ENCODE measurements around the gene SCGB1D2.
"Not testable (repeated sequence)": the region's sequence is repeated elsewhere in the genome, so short reads cannot be mapped to it uniquely, and the experiment has no call there.

The SCGB1D2 gene, protein sequence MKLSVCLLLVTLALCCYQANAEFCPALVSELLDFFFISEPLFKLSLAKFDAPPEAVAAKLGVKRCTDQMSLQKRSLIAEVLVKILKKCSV

GRCh38 chr11:62242021-62242420, at the start of gene SCGB1D2:
Gene SCGB1D2, plus strand, starts transcription at chr11:62242239. Its CDS starts 69 bp downstream, at chr11:62242308.
- DNase-seq = no peak

GRCh38 chr11:62193952-62194351, 48.1 kb upstream of the SCGB1D2 start:
- no peak for DNase-seq

DNA sequence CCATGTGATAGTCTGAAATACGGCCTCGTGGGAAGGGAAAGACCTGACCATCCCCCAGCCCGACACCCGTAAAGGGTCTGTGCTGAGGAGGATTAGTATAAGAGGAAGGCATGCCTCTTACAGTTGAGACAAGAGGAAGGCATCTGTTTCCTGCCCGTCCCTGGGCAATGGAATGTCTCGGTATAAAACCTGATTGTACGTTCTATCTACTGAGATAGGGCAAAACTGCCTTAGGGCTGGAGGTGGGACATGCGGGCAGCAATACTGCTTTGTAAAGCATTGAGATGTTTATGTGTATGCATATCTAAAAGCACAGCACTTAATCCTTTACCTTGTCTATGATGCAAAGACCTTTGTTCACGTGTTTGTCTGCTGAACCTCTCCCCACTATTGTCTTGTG, 47.0 kb upstream of the SCGB1D2 start:
- DNase-seq = not testable (repeated sequence)

DNA sequence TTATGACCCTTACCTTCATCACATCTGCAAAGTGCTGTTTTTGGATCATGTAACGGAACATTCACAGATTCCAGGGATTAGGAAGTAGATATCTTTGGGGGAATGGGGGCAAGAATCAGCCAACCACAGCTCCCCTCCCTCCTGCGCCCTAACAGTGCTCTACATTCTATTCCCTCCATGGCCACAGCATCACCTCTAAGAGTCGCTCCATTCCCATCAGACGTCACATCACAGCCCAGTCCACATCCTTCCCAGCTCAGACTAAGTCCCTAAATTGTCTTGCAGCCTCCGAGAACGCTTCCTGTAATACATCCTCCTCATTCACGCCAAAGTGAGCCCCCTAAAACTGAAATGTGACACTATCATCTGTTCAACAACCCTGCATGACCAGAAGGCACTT, 46.1 kb upstream of the SCGB1D2 start:
- DNase-seq = no peak

DNA sequence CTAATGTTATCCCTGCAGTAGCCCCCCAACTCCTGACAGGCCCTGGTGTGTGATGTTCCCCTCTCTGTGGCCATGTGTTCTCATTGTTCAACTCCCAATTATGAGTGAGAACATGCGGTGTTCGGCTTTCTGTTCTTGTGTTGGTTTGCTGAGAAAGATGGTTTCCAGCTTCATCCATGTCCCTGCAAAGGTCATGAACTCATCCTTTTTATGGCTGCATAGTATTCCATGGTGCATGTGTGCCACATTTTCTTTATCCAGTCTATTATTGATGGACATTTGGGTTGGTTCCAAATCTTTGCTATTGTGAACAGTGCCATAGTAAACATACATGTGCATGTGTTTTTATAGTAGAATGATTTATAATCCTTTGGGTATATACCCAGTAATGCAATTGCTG, 44.6 kb upstream of the SCGB1D2 start:
- not testable (repeated sequence) for DNase-seq

DNA sequence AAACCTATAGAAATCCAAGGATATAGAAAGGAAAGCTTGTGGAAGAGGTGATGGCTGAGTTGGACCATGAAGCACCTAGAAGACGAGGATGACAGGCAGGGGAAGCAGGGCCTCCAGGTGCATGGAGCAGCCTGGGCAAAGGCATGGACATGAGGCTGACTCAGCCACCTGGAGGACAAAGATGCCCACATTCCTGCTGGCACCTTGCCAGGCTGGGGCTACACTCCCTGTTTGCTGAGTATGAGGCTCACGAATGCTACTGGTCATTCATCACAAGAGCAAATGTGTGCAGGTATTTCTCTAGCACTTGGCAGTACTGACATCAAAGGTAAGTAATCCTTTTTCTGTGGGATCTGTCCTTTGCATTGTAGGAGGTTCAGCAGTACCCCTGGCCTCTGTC, 40.7 kb upstream of the SCGB1D2 start:
- no peak for DNase-seq

- no peak for DNase-seq
Observed at GRCh38 chr11:62202910-62203309, 39.1 kb upstream of the SCGB1D2 start.

- no peak for DNase-seq
Observed at GRCh38 chr11:62204430-62204829, 37.6 kb upstream of the SCGB1D2 start.

DNA sequence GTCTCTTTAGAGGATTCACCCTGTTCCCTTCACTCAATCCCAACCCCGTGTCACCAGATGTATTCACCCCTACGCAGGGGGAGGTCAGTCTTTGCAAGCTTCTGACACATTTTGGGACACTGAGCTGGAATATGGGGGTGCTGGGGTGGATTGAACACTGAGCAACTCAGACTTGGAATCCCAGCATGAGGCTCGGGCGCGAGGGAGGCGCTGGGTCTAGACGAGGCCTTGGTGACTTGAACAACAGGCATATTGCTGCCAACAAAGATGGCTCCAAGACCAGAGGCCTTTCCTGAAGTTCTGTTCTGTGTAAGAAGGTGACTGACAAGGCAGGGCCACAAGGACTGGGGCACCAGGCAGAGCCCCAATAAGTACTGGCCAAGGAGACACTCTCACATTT, 36.6 kb upstream of the SCGB1D2 start:
- DNase-seq = no peak

GRCh38 chr11:62206276-62207066, 35.6 kb upstream of the SCGB1D2 start:
- DNase-seq = not testable (repeated sequence)

- DNase-seq = no peak
Observed at GRCh38 chr11:62208785-62209144, 33.3 kb upstream of the SCGB1D2 start.

DNA sequence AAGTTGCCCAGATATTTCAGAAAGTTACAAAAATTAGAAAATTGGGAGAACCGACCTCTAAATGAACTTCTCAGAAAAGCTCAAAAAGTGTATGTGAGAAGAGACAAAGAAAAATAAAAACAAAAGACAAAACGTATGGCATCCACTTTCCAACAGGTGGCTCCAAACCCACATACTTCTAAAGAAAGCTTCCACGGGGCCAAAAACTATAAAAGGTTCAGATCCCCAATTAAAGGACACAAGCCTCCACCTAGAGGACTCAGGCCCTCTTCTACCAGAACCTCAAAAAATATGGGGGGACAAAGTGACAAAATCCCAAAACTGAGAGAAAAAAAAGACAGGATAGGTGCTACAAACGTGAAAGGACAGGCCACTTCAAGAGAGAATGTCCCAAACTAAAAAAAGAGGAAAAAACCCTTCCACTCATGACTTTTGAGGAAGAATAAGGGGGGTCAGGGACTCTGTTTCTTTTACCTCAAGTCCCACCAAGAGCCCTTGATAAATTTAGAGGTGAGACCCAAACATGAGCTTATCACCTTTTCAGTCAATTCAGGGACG, 24.8 kb upstream of the SCGB1D2 start:
- no peak for DNase-seq

- no peak for DNase-seq
Observed at GRCh38 chr11:62221498-62221897, 20.5 kb upstream of the SCGB1D2 start.

DNA sequence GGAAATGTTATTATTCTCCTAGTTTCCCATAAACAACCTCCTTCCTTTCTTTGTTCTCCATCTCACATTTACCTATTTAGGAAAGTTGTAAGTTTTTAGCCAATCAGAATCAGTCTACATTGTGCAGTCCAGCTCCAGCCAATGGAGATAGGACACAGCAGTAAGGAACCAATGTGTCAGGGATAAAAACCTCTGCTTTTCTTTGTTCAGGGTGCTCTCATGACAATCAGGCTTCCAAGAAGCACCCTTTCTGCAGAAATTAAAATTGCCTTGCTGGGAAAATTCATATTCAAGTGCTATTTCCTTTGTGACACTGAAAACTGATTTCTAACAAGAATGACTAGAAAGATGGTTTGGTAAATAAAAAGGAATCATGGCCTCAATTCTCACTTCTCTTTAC, 18.9 kb upstream of the SCGB1D2 start:
- DNase-seq = no peak

DNA sequence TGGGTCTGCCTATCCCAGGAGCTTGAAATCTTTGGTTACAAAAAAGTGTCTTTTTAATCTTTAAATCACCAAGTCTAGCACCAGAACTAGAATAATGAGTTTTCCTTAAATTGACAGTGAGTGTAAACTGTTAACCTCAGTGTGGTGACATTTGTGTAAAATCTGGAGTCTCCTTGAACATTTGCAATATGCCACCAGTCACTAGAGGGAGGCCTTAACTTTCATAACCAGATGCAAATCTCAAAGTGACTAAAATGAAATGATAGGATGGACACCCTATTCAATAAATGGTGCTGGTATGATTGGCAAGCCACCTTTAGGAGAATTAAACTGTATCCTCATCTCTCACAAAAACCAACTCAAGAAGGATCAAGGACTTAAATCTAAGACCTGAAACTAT, 8.3 kb upstream of the SCGB1D2 start:
- DNase-seq = no peak

- no peak for DNase-seq
Observed at GRCh38 chr11:62236187-62236586, 5.9 kb upstream of the SCGB1D2 start.

- DNase-seq = no peak
Observed at GRCh38 chr11:62237499-62237898, 4.5 kb upstream of the SCGB1D2 start.

DNA sequence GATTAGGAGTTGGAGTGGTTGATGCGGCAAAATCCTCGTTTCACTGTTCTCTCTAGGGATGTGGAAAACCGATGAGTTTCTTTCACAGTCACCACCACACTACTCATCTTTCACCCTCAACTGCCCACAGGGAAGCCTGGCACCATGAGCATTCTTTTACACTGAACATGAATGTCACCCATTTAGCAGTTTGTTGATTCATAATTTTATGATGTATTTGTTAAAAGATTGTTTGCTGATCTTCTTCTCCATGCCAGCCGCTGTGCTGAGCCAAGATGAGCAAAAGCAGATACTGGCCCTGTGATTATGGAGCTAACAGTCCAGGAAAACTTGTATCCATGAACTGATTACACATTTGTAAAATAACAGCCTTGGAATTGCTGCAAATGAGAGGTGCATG, 3.9 kb upstream of the SCGB1D2 start:
- DNase-seq = no peak

DNA sequence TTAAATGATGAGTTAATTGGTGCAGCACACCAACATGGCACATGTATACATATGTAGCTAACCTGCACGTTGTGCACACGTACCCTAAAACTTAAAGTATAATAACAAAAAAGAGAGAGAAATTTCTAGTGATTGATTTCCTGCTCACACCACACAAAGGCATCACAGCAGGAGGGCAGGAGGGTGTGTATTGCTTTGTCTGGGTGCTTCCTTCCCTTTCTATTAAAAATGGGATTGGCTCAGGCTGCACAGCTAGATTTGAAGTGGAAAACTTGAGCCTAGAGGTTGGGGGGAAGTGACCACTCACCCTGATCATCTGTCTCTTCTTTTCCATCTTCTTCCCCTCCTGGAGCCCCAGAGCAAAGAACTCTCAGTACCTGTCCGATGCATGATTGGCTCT, 944 bp upstream of the SCGB1D2 start:
- DNase-seq = no peak

DNA sequence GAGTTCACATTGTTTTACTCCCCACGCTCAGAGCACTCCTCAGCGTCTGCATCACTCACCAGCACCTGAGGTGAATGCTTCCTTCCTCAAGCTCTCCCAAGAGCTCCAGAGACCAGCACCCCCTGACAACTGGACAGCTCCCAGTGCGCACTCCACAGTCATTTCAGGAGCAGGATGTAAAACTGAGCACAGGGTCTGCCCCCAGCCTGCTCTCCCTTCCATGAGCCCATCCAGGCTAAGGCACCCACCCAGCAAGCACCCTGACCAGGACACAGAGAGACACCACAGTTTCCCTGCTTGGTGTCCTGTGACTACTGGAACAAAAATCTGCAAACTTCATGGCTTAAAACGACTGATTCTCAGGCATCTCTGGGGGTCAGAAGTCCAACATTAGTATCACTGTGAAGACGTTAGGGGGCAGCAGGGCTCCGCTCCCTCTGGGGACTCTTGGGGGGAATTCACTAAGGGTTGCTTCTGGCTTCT, 3.3 kb downstream of the SCGB1D2 start:
- no peak for DNase-seq

DNA sequence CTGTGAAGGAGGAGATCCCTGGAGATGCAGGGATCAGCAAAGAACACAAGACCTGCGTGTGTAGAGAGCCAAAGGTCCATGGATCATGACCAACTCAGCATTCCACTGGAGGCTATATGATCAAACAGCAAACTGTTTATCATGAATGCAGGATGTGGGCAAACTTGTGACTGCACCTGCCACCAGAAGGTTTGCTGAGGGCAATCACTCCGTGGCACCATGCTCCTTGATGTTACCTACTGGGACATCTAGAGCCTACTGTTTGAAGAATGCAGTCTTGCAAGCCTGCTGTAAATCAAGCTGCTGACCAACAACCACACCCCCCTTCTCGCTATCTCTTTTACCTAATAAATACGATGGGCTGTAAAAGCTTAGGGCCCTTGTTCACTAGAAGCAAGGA, 9.7 kb downstream of the SCGB1D2 start:
- no peak for DNase-seq

DNA sequence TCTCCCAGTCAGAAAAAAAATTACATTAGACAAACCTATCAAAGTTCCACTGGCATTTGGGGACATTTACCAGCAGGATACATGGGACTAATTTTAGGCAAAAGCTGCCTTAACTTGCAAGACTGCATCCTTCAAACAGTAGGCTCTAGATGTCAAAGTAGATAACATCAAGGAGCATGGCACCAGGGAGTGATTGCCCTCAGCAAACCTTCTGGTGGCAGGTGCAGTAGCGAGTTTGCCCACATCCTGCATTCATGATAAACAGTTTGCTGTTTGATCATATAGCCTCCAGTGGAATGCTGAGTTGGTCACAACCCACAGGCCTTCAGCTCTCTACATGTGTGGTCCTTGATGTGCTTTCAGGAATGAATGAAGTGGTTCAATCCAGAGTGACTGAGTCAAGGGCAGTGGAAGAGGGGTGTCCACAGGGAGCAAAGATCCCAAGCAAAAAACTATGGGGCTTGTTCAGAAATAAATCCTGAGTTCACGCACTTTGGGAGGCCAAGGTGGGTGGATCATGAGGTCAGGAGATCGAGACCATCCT, 12.0 kb downstream of the SCGB1D2 start:
- no peak for DNase-seq

DNA sequence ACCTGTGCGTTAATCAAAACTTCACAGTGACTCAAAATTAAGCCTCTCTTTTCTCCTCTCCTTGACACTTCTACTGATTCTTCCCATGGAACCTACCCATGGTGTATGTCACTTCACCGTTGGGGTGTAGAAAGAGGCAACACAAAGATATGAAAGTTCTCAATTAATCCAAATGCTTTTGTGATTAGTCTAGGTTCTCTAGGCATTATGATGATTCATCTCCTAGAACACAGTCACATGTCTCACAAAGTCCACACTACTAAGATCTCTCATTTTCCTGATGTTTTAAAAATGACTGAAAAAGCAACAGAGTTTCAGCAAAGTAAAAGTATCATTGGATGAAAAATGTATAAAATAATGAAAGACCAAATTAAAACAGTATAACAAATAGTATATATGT, 14.2 kb downstream of the SCGB1D2 start:
- DNase-seq = no peak

GRCh38 chr11:62260261-62260953, 18.4 kb downstream of the SCGB1D2 start:
- no peak for DNase-seq
